Sigmoid colon (tissue), 4 donors: ENCODE results near the gene POLRMT.

Experiments used
- EP300 ChIP-seq, 4 donors: sonication (generic); formaldehyde crosslinking; IDR thresholded peaks; one replicate each; pipeline ENCODE4 v1.6.1; 2017; ENCODE audit warnings: antibody characterized with exemption in 4 of 4
- POLR2A ChIP-seq, 2 donors: fragments of 450-650 bp; IDR thresholded peaks; one replicate each; pipeline ENCODE4 v1.6.1; 2016; ENCODE audit warnings: antibody characterized with exemption in 2 of 2, mild to moderate bottlenecking in 2 of 2, moderate library complexity in 2 of 2
- TF ChIP-seq, protein P1 (sequence below), 4 experiments: fragments of 450-650 bp in 3 of 4; fragments of 200-600 bp in 1 of 4; IDR thresholded peaks; one replicate each; pipeline ENCODE4 v1.5.1; 2016 to 2019; ENCODE audit warnings: antibody characterized with exemption in 4 of 4, mild to moderate bottlenecking in 3 of 4, moderate library complexity in 2 of 4

DNA sequence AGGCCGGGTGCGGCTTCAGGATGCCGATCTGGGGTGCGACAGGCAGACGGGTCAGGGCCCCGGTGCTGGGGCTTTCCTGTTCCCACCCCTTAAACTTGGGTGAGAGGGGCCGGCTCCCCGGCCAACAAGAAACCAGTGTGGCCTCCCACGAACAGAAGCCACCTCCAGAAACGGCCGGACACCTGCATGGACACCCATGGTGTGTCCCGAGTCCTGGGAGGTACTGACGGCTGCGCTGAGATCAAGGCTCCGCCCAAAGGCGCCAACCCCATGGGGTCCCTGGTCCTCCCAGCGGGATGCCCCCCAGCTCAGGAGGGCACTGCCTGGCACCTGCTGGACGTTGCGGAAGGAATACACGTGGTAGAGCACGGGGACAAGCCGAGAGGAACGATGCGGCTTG lies 11.5 kb downstream of the POLRMT start:
- TF ChIP-seq POLR2A (IDR thresholded peaks at IDR 0.05) (no peak), EP300 (IDR thresholded peaks at IDR 0.05) (no peak)
- TF ChIP-seq, protein P1, sequence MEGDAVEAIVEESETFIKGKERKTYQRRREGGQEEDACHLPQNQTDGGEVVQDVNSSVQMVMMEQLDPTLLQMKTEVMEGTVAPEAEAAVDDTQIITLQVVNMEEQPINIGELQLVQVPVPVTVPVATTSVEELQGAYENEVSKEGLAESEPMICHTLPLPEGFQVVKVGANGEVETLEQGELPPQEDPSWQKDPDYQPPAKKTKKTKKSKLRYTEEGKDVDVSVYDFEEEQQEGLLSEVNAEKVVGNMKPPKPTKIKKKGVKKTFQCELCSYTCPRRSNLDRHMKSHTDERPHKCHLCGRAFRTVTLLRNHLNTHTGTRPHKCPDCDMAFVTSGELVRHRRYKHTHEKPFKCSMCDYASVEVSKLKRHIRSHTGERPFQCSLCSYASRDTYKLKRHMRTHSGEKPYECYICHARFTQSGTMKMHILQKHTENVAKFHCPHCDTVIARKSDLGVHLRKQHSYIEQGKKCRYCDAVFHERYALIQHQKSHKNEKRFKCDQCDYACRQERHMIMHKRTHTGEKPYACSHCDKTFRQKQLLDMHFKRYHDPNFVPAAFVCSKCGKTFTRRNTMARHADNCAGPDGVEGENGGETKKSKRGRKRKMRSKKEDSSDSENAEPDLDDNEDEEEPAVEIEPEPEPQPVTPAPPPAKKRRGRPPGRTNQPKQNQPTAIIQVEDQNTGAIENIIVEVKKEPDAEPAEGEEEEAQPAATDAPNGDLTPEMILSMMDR (IDR thresholded peaks at IDR 0.05): no peak
